CD4-positive, alpha-beta T cell treated with Interleukin-12 subunit alpha and Interleukin-12 subunit beta, for 1 hour (primary cell): Measurements from ENCODE around the gene UTP3.
"Not testable (repeated sequence)": the region's sequence is repeated elsewhere in the genome, so short reads cannot be mapped to it uniquely, and the experiment has no call there.

ENCODE experiments used
- DNase-seq: peaks from one replicate; pipeline ENCODE4 v3.0.0-alpha.2; 2020

The UTP3 gene, protein sequence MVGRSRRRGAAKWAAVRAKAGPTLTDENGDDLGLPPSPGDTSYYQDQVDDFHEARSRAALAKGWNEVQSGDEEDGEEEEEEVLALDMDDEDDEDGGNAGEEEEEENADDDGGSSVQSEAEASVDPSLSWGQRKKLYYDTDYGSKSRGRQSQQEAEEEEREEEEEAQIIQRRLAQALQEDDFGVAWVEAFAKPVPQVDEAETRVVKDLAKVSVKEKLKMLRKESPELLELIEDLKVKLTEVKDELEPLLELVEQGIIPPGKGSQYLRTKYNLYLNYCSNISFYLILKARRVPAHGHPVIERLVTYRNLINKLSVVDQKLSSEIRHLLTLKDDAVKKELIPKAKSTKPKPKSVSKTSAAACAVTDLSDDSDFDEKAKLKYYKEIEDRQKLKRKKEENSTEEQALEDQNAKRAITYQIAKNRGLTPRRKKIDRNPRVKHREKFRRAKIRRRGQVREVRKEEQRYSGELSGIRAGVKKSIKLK

DNA sequence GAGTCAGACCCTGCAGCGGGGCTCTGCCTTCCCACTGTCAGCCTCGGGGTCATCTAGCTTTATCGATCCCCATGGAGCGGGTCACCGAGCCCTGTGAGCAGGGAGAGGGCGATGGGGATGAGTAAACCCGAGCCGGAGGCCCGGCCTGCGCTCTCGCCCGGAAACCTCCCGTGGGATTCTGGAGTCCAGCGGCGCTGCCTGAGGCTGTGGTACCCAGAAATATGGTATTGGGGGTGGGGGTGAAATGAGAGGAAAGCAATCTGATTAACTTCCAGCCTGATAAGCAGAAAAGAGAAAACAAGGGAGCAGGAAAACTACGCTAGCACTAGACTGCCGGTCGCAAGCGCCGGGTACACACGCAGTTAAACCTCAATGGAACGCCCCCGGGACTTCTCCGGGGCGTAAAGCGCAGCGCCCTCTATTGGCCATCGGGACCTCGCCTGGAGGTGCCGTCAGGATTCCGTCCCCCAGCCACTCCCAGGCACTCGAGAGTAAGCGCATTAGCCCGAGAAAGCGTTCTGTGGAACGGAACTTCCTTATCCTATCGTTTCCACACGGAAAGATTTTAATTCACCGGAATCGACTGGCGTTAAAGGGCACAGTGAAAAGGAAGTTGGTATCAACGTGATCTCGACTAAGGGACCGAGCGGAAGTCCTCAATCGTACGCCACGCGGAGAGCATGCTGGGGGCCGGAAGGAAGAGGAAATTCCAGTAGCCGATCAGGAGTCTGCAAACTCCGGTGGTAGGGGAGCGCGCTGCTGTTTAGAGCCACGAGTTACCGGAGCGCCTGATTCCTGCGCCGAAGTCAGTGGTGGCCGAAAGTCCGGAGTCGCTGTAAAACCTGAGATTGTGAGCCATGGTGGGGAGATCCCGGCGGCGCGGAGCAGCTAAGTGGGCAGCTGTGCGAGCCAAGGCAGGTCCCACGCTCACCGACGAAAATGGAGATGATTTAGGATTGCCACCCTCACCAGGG is at the start of gene UTP3:
Gene UTP3 (plus strand): TSS at position 712 of the 974 bp plus-strand sequence. CDS start 146 bp downstream, at position 858.
- DNase-seq = peak; percentile 94

DNA sequence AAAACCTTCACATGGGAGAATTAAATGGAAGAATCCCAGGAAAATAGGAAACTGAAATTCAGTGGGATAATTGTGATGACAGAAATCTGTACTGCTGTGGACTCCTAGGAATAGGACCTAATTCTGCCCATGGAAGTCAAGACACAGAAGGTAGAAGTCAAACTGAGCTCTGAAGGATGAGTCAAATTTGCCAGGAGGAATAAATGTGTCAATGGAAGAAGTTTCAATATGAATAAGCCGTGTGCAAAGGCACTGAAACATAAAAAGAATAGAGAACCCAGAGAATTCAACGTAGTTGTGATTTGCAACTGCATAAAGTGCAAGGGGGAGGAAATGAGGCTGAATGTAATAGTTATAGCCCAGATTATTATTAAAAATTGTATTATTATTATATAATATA is 48.1 kb upstream of the UTP3 start:
- DNase-seq = no peak

DNA sequence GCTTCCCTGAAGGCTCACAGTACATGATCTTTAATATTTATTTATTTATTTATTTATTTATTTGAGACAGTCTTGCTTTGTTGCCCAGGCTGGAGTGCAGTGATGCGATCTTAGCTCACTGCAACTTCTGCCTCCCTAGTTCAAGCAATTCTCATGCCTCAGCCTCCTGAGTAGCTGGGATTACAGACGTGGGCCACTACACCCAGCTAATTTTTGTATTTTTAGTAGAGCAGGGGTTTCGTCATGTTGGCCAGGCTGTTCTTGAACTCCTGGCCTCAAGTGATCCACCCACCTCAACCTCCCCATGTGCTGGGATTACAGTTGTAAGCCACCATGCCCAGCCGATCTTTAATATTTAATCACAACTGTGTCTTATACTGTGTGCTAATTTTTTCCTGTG is 37.6 kb upstream of the UTP3 start:
- DNase-seq = not testable (repeated sequence)

- DNase-seq = peak; percentile 50
Measured at GRCh38 chr4:70651864-70652506, 36.3 kb upstream of the UTP3 start.

DNA sequence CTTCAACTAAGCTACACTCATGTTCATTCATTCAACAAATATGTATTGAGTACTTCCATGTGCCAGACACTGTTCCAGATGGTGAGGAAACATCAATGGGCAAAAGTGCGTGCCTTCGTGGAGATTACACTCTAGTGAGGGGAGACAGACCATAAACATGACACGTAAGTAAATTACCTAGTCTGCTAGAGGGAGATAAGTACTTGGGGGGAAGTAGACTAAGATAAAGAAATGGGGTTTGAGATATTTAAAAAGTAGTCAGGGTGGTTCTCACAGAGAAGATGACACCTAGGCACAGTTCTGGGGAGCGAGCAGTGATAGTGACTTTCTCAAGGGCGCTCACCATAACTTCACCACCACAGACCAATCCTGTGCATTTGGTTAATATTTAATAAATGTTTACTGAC is 33.7 kb upstream of the UTP3 start:
- DNase-seq = no peak

GRCh38 chr4:70657326-70657725 is 31.0 kb upstream of the UTP3 start:
- DNase-seq = no peak

DNA sequence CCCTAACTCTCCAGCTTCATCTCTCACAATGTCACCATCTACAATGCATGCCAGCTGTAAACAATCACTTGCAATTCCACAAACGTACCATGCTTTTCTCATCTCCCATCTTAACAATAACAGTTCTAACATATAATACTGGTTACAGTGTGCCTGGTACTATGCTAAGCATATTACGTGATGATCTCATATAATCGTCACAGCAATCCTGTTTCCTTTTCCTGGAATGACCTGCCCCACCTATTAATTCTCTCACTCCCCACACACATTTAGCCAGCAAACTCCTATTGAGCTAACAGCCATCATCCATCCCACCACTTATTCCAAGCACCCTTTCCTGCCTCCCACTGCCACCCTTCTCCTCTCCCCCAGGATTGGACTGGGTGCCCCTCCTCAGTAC is 29.9 kb upstream of the UTP3 start:
- no peak for DNase-seq

DNA sequence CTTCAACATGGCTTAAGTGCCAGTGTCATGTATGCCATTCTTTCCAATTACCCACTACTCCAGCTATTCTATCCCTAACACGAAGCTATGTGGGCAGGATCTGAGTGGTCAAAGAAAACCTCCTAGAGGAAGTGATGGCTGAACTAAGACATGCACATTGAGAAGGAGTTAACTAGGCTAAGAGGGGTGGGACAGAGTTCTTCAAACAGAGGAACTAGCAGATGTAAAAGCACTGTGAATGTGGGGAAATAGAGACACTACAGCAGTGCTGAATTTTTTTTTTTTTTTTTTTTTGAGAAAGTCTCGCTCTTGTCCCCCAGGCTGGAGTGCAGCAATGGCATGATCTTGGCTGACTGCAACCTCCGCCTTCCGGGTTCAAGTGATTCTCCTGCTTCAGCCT is 28.2 kb upstream of the UTP3 start:
- no peak for DNase-seq

GRCh38 chr4:70661309-70661922 is 26.9 kb upstream of the UTP3 start:
- not testable (repeated sequence) for DNase-seq

- no peak for DNase-seq
Measured at GRCh38 chr4:70666369-70666768, 22.0 kb upstream of the UTP3 start, which contains the start of gene JCHAIN. Gene JCHAIN (minus strand): TSS chr4:70666508. CDS start chr4:70666490, 18 bp downstream.

DNA sequence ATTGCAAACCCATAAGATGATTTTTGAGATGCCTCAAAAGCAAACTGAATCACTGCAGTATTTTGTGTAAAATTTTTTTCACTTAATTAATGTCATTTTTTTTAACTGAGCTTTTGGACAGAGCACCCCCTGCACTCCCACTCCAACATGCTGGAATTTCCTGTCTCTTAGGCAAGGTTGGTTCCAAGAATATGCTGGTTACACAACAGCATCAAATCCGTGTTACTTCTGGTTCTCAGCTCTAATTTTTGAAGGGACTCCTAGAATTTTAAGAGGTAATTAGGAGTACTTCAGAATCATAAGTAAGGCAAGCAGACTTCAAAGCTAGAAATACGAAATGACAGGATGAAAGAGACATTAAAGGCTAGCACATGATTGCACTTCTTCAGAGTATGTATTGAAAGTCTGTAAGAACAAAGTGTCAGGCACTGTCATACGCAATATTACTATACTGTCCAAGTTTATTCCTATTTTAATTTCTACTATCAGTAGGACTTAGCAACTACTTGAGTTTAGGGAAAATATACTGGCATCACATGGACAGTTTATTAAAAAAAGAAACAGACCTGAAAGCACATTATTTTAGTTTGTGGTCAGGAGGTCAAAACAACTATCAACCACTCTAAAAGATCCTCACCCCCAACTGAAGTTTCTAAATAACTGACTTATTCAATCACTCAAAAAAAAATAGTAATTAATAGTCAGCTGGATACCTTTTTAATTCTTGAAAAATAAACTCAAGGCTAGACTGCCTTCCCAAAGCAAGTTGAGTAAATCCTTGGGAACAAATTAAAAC is 20.4 kb upstream of the UTP3 start:
- no peak for DNase-seq

DNA sequence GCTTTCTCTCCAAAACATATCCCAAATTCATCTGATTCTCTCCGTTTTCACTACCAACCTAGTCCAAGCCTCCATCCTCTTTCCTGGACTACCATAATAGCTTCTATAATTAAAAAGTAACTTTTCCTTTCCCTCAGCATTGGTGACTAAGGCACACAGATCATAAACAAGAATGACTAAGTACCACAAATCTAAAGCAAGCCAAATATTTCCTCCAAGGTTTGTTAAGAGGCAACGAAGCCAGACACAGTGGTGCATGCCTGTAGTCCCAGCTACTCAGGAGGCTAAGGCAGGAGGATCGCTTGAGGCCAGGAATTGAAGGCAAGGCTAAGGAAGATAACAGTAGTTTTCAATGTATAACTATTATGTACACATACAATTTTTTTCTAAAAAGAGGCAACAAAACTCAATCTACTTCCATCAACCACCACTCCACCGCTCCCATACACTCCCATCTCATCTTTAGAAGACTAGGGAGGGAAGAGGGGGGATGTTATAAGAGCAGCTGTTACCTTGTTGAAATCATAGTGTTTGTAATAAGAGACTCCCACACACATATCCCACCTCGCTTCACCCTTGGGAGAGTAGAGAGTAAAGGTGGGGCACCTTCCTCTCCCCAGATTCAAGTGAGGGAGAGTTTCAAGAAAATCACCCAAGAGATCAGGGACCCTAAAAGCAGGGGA is 17.9 kb upstream of the UTP3 start:
- DNase-seq = no peak

GRCh38 chr4:70671091-70671490 is 17.2 kb upstream of the UTP3 start:
- DNase-seq = no peak

GRCh38 chr4:70674191-70674590 is 14.1 kb upstream of the UTP3 start:
- no peak for DNase-seq

DNA sequence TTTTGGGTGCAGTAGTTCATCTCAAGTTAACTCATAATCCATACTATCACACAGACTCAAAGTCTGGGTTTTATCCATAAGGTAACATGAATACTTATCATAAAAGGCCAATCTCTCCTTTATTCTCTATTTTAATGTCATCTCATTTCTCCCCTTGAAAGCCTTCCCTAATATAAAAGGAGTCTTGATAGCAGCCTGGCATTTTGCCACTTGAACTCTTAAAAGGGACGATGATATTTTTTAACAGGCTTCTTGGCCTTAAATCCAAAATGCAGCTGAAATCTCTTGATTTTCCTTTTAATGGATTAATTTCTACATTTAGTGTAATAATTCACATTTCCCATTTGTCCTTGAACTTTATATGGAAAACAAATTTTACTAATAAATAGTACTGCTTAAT is 13.6 kb upstream of the UTP3 start:
- no peak for DNase-seq

DNA sequence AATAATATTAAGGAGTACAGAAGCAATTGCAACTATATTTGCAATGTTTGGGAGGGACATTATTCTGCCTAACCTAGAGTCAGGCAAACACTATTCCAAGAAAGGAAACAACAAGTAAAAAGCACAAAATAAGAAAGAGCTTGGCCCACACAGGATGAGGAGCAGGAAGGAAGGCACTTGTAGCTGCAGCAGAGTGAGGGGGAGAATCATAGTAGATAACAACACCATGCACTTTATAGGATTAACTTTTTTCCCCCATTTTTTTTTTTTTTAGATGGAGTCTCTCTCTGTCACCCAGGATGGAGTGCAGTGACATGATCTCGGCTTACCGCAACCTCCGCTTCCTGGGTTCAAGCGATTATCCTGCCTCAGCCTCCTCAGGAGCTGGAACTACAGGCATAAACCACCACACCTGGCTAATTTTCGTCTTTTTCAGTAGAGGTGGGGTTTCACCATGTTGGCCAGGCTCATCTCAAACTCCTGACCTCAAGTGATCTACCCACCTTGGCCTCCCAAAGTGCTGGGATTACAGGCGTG is 11.7 kb upstream of the UTP3 start:
- DNase-seq = no peak

- no peak for DNase-seq
Measured at GRCh38 chr4:70678383-70678999, 9.8 kb upstream of the UTP3 start.

DNA sequence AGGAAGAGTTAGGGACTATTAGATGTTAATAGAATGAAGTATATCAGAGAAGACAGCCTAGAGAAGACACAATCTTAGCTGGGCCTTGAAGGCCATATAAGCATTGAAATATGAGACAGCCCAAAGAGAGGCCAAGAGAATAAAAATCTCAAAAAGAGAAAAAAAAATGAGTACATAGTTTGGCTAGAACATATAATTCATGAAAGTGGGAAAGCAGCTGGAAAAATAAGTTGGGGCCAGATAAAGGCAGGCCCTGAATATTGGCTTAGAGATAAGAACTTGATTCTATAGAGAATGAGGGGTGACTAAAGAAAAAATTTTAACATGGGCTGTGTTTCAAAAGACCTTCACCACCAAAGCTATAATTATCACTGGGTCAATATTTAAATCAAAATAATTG is 7.4 kb upstream of the UTP3 start:
- DNase-seq = no peak

DNA sequence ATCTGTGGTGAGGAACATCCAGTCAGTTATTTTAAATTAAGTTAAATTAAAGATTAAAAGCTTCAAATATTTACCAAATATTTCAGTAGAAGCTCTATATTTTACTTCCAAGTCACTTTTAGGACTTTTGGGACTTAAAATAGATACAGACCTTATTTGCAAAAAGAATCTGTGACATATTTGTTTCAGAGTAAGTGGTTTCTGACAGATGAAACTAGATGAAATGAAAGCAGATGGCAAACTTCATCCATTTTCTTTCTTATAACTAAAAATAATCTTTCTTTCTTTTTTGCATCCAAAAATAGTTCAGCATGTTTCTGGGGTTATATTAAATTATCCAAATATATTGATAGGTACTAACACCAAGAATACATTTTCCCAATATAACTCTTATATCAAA is 6.6 kb upstream of the UTP3 start:
- no peak for DNase-seq

- not testable (repeated sequence) for DNase-seq
Measured at GRCh38 chr4:70682142-70682541, 6.2 kb upstream of the UTP3 start.
